HG02840 (cell line): Measurements from ENCODE around the gene C1GALT1C1.
"Not testable (repeated sequence)": the region's sequence is repeated elsewhere in the genome, so short reads cannot be mapped to it uniquely, and the experiment has no call there.

Source experiments
- ATAC-seq: cut with Tn5 transposase; IDR thresholded peaks from one replicate; pipeline ENCODE4 v1.9.1; 2021; ENCODE audit warnings: mild to moderate bottlenecking, moderate library complexity, moderate number of reproducible peaks; ENCODE audit not compliant: unreplicated experiment, low FRiP score

The C1GALT1C1 gene

DNA sequence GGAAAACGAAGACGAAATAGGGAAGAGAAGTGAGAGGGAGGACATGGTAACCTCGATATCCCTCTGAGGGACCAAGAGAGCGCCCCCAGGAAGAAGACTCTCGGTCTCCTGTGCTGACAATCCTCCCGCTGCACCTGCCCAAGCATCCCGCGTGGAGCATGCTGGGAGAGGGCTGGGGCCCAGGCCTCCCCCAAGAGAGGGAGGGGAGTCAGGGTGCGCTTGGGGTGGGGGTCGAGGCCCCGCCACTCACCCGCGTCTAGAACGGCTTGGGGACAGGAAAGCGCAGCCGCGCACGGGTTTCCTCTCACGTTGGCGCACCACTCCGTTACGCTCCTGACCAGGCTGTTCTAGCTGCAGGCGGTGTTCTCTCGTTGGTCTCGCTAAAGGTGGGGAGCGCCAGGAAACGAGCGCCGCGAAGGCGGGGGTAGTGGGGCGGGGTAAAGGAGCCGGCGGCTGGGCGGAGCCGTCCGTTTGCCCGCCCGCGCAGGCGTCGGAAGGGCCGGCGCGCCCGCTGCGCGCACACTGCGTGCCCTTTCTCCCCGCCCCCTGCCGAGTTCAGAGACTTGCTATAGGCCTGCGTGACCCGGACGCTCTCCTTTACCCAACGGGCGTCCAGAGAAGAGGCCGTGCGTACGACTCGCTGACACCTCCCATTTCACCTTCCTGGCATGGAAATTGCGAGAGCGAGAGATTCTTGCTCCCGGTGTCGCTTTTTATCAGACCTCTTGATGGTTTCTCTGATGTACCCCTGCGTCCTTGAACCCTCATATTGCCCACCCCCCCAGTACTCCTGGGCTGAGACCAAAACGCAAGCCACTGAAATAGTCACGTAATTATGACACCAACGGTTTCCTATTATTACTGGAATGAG lies at the start of gene C1GALT1C1:
TSS of gene C1GALT1C1 (minus strand) at position 388 of the 871 bp plus-strand sequence. CDS start 2,888 bp downstream, outside the sequence.
- peak; percentile 96 for ATAC-seq

DNA sequence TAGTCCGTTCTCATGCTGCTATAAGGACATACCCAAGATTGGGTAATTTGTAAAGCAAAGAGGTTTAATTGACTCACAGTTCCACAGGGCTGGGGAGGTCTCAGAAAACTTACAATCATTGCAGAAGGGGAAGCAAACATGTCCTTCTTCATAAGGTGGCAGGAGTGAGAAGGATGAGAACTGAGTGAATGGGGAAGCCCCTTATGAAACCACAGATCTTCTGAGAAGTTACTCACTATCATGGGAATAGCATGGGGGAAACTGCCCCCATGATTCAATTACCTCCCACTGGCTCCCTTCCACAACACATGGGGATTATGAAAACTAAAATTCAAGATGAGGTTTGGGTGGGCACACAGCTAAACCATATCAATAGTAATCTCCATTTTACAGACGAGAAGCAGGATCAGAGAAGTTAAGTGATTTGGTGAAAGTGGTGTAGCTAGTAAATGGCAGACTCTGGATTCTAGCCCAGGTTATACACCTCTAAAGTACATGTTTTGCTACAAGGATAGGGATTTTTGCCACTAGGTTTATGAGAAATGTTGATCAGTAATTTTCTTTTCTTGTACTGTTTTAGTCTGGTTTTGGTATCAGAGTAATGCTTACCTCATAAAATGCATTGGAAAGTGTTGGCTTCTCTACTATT lies 47.3 kb upstream of the C1GALT1C1 start:
- ATAC-seq: no peak

DNA sequence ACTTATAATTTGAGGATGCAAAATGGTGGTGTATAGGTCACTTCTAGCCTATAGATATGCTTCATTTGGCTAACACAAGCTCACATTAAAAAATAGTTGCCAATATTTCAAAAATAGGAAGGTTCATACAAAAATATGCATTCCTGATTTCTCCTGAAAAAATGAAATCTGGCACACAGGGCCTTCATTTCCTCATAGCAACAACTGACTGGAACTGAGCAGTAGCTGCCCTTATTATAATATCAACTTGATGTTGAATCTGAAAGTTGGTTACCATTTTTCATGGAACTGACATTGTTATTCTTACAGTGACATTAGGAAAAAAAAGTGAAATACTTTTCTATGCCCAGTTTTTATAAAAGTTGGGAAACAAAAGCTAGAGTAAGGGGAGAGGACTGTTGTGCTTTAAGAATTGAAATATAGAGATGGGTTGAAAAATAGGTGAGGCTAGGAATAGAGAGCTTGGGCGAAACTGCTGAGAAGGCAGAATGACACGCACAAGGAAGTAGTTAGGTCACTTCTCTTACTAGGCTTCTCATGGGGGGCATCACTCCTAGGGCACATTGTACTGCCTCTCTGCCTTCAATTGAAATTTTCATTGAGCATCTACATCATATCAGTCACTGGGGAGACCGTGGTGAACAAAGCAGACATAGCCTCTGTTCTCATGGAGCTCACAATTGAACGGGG lies 43.1 kb upstream of the C1GALT1C1 start:
- no peak for ATAC-seq

DNA sequence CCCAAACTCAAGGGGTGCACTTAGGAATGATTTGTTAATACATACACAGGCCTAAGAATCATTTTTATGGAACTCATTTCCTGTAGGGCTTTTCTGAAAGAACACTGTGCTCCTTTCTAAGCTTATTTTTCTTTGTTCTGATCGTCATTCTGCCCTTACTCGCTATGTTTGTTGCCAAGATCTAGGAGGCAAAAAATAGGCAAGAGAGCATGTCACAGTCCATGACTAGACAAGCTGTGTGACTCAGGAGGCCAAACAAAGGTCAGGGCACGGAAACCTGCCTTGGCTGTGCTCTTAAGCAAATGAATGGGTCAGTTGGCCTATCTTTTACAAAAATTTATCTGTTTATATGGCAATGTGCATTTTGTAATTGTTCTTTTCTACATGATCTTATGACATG lies 42.5 kb upstream of the C1GALT1C1 start:
- no peak for ATAC-seq

DNA sequence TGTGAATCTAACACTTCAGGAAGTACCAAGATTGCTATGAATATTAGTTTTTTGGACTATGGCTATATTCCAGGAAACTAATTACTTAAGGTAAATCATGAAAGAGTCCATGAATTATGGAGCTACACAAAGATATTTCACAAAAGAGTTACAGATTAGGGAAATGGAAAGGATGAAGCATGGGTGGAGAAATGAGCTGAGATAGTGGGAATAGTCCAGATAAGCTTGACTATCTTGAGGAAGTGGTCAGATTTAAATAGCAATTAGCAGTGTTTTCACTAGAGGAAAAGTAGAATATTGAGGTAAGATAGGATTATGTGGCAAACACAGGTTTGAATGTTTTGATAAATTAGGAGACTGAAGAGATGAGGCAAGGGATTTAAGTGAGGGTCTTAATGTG lies 42.1 kb upstream of the C1GALT1C1 start:
- no peak for ATAC-seq

DNA sequence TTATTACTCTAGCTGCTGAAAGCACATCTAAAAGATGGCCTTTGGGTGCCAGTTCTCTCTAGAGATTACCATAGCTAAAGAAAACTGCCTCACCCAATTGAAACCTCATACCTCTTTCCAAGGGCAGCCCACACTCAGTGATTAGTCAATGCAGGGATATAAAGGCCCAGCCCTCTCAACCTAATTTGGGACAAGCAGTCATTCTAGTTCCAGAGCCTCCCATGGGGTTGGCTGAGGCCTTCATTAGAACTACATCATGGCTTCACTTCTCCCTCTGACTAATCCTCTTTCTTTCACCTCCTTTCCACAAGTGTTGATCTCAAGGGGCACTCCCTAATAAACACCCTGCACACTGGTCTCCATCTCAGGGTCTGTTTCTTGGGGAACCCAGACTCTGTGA lies 38.5 kb upstream of the C1GALT1C1 start:
- ATAC-seq: no peak

DNA sequence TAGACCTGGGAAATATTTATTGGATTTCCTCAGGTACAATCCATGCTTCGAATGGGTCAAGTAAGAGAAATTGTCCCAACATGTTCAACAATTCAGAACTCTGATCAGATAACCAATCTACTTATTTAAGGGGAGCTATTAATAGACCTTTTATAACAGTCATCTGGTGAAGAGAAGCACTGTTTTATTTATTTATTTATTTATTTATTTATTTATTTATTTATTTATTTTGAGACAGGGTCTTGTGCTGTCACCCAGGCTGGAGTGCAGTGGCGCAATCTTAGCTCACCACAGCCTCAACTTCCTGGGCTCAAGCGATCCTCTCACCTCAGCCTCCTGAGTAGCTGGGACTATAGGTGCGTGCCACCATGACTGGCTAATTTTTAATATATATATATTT lies 34.7 kb upstream of the C1GALT1C1 start:
- ATAC-seq: not testable (repeated sequence)

DNA sequence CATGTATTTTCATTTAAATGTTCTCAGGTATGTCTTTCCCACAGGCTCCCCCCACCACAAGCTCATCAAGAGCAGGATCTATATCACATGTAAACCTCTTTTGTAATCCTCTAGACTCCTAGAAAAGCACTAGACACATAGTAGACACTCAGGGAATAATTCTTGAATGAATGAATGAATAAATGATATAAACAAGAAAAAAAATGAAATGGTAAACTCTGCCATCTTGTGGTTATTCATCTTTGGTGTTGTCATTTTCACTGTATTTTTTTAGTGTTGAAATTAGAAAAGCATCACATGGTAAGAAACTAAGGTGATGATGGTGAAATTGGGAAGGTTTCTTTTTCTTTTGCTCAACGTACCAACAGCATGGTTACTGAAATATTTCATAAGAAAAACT lies 34.2 kb upstream of the C1GALT1C1 start:
- no peak for ATAC-seq

DNA sequence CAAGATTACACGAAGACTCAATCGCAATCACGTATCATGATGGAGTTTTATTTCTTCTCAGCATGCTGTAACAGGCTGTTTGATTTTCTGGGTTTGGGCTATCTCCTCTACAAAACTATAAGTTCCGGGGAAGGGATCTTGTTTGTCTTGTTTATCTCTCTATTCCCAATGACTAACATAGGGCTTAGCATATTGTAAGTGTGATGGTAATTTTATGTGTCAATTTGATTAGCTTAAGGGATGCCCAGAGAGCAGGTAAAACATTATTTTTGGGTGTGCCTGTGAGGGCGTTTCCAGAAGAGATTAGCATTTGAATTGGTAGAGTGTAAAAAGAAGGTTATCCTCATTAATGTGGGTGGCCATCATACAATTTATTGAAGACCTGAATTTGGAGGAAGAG lies 32.8 kb upstream of the C1GALT1C1 start:
- ATAC-seq: no peak

DNA sequence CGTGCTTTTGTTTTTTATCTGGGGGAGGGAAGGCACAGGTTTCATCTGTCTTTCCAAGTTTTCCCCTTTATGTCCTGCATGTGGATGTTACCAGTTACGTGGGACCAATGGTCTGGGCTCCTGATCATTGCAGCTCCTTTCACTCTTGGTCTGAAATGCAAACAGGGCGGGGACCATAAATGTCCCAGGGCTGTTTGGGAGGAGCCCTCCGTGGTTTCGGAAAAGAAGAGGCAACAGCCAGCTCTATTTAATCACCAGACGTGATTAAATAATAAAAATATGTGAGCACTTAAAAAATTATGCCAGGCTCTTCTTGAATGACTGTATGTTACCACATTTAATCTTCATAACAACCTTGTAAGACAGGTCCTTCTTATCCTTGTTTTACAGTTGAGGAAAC lies 30.8 kb upstream of the C1GALT1C1 start:
- ATAC-seq: no peak

DNA sequence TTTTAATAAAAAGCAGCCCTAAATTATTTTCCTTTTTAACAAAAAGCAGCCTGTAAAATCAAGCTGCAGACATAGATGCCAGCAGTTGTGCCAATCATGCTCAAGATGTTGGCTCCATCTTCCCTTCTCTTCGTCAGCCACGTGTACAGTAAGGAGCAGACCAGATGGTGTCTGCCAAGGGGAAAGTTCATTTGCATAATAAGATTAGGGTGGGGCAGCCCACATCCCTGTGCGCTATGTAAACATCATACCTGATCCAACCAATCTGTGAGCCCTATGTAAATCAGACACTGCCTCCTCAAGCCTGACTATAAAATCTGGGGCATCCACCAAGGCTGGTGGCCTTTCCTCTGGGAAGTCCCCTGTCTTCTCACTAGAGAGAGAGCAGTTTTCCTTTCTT lies 23.1 kb upstream of the C1GALT1C1 start:
- no peak for ATAC-seq

DNA sequence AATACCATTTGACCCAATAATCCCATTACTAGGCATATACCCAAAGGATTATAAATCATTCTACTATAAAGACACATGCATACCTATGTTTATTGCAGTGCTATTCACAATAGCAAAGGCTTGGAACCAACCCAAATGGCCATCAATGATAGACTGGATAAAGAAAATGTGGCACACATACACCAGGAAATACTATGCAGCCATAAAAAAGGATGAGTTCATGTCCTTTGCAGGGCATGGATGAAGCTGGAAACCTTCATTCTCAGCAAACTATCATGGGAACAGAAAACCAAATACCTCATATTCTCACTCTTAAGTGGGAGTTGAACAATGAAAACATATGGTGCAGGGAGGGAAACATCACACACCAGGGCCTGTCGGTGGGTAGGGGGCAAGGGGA lies 22.4 kb upstream of the C1GALT1C1 start:
- ATAC-seq: not testable (repeated sequence)

DNA sequence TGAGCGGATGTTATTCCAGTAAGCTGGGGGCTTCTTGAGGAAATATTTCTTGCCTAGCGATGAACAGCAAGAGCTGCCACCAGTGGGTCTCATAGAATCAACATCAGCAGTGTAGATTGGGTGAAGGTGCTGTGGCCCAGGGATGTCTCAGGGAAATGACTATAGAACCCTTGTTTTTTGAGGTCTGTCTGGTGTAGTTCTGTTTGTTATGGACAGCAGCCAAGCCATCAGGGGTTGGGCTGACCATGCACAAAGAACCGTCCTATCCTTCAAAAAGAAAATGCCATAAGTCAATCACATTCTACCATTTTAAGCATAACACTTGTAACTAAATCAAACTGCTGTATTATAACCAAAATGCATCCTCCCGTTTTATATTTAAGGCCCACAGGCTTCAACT lies 17.3 kb upstream of the C1GALT1C1 start:
- ATAC-seq: no peak

DNA sequence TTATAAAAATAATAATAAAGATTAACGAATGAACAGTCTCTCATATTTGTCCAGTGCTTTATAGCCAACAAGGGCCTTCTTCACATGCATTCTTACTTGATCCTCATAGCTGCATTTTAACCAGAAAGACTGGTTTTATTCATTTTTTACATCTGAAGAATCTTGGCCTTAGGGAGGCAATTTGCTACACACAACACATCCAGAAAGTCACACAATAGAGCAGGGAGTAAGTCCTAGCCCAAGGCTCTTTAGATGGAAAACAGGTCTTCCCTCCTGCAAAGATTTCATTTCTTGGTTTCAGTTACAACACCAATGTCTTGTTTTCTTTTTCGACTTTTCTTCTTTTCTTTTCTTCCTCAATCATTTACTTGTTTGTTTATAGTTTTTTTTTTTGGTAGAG lies 13.0 kb upstream of the C1GALT1C1 start:
- ATAC-seq: no peak

DNA sequence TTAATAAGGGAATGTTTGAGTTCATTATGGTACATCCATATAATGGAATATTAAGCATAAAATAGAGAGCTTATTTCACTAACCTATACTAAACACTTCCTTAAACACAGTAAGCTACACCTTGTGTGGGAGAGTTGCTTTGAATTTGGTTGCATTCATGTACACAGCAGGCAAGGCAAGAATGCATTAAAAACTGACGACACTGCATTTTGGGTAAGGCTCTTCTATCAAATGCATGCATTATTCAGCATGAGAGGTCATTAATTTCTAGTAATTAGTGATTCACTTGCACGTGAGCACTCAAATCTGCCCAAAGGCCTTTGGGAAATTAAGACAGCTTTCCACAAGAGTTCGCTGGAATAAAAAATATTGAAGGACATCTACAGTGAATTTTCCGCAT lies 8.8 kb upstream of the C1GALT1C1 start:
- ATAC-seq: no peak

DNA sequence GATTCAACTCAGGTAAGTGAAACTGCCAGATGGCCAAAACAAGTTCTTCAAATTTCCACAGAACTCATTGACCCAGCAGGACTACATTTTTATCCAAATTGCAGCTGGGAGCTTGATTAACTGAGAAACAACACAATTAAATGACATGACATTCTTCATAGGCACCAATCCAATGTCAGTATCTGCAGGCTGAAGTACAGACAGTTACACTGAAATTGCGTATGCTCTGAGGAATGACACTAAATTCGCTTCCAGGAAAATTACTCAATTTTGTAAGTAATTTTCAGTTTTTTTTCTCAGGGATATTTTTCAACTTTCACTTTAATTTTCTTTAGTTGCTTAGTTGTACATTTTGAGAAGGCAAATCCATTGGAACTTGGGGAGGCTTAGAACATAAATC lies 4.5 kb downstream of the C1GALT1C1 start:
- no peak for ATAC-seq

DNA sequence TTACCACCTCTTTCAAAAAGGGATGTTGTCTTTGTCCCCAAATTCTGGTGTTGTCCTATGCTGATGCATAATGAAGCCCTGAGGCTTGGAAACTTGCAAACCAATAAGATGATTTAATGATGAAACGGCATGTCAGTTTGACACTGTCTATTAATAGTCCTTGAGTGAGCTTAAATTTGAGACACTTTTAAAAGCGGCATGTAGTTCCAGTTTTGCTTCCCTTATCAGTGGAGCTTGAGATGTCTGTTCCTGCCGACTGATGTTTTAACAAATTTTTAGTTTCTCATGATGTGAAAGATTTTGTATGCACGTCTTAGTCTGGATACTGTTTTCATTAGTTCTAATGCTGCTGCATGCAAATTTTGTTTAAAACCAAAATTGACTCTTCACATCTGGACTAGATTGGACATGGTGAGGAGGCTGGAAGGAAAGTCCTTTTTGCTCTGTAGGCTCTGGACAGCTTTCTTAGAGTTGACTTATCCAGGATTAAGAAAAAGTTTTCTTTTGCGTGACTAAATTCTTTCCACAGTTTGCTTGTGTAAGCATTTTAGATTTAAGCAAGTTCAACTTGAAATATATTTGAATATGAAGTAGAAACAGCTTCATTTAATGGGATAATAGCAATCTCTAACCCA lies 11.7 kb downstream of the C1GALT1C1 start:
- no peak for ATAC-seq

DNA sequence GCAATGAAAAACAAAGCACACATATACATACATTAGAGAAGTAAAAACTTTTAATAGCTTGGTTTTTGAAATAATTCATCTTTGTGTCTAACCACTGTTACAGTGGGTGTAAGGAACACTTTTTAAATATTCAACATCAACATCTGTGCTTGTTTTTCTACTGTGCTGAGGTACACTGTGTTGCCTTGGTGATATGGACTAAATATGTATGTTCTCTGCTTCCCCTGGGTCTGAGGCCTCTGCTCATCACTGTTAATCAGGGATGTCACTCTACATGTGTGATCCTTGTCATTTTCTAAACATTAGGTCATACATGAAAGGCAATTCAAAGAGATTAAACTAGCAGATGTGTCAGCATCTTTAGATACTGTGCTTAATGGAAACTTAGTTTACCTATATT lies 15.0 kb downstream of the C1GALT1C1 start:
- no peak for ATAC-seq

DNA sequence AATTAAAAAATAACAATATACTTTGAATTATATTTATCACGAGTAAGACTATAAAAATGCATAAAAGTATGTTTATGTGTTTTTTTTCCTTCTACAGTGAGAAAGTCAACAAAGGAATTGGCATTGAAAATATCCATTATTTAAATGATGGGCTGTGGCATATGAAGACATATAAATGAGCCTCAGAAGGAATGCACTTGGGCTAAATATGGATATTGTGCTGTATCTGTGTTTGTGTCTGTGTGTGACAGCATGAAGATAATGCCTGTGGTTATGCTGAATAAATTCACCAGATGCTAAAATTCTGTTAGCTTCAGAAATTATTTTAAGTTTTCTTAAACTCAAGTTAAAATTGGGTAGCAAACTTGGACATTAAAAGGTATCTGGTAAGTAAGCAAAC lies 17.8 kb downstream of the C1GALT1C1 start:
- ATAC-seq: no peak

DNA sequence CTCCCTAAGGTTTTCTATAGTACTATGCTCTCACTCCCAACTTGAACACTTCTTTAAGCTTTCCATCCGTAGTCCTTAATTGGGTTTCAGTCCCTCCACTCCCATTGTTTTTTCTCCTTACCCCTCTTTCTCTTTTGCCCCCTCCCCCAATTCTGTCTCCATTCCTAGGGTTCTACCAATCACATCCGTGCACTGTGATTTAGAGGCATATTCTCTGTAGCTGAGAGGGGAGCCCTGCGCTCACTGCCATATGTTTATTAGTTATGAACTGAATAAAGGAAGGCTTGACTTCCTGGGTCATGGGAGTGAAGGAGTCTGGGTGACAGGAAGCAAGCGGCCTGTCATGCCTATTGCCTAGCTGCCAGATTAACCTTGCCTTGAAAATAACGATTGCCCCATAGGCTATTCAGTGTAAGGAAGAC lies 25.5 kb downstream of the C1GALT1C1 start:
- no peak for ATAC-seq
